WI38 (cell line): ENCODE data around the gene ENDOU.

Experiments
- H3K4me3 ChIP-seq: 2 replicates; pipeline ENCODE4 v1.5.1; 2011; ENCODE audit warnings: low read depth, mild to moderate bottlenecking, control low read depth, low read length
- CTCF ChIP-seq: IDR thresholded peaks from 2 replicates; pipeline ENCODE4 v1.5.1; 2012; ENCODE audit warnings: low read depth, mild to moderate bottlenecking, control low read depth, low read length

ENDOU gene

GRCh38 chr12:47730341-47730744 is 5.1 kb upstream of the ENDOU start:
- no peak overlapping the region for H3K4me3 ChIP-seq
- TF ChIP-seq CTCF = no peak

- no peak for TF ChIP-seq CTCF
- no peak overlapping the region for H3K4me3 ChIP-seq
Measured at GRCh38 chr12:47729233-47729632, 3.9 kb upstream of the ENDOU start.

- H3K4me3 ChIP-seq = no peak overlapping the region
- TF ChIP-seq CTCF = no peak
Measured at GRCh38 chr12:47725893-47726292, 603 bp upstream of the ENDOU start.

- no peak for TF ChIP-seq CTCF
- no peak overlapping the region for H3K4me3 ChIP-seq
Measured at GRCh38 chr12:47722941-47723631, 2.2 kb downstream of the ENDOU start.

- TF ChIP-seq CTCF = no peak
- H3K4me3 ChIP-seq = no peak overlapping the region
Measured at GRCh38 chr12:47722136-47722834, 3.0 kb downstream of the ENDOU start.

GRCh38 chr12:47721431-47721973 is 3.8 kb downstream of the ENDOU start:
- TF ChIP-seq CTCF = no peak
- H3K4me3 ChIP-seq = no peak overlapping the region

- TF ChIP-seq CTCF = no peak
- H3K4me3 ChIP-seq = no peak overlapping the region
Measured at GRCh38 chr12:47718531-47718930, 6.8 kb downstream of the ENDOU start.
